GM12875 (cell line): ENCODE data around the gene PTPRH.

Experiments
- H3K4me3 ChIP-seq: one replicate; pipeline ENCODE4 v1.5.1; 2011; ENCODE audit warnings: low read depth, low read length, control low read depth
- TF ChIP-seq, protein P1 (sequence below): IDR thresholded peaks from 2 replicates; pipeline ENCODE4 v1.5.1; 2011; ENCODE audit warnings: low read depth, mild to moderate bottlenecking, control low read depth, inconsistent platforms, low read length, moderate library complexity, borderline replicate concordance; ENCODE audit not compliant: insufficient read depth

PTPRH gene

DNA sequence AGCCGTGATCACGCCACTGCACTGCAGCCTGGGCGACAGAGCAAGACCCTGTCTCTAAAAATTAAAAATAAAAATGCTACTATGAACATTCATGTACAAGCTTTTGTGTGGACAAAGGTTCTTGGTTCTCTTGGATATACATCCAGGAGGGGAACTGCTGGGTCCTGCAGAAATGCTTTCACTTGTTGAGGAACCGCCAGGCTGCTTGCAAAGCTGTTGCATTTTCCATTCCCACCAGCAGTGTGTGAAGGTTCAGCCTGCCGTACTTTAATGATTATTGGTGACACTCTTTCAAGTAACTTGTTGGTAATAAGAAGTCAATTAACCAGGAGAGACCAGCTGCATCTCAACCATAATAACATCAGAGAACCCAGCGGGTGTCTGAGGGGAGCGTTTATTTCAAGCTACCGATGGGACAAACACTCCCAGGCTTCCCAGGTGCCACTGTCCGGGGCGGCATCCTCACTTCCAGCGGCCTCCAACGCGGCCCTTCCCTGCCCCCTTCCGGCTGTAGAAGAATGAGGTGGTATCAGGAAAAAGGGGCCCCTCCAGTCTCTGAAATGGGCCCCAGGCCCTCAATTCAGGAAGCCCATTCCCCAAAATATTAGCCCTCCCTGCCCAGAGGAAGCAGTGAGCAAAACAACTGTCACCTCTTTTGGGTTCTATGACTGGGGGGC, 76.7 kb downstream of the PTPRH start:
- TF ChIP-seq, protein P1, sequence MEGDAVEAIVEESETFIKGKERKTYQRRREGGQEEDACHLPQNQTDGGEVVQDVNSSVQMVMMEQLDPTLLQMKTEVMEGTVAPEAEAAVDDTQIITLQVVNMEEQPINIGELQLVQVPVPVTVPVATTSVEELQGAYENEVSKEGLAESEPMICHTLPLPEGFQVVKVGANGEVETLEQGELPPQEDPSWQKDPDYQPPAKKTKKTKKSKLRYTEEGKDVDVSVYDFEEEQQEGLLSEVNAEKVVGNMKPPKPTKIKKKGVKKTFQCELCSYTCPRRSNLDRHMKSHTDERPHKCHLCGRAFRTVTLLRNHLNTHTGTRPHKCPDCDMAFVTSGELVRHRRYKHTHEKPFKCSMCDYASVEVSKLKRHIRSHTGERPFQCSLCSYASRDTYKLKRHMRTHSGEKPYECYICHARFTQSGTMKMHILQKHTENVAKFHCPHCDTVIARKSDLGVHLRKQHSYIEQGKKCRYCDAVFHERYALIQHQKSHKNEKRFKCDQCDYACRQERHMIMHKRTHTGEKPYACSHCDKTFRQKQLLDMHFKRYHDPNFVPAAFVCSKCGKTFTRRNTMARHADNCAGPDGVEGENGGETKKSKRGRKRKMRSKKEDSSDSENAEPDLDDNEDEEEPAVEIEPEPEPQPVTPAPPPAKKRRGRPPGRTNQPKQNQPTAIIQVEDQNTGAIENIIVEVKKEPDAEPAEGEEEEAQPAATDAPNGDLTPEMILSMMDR = peak; percentile 30; the same call in 1 of the 2 replicates

DNA sequence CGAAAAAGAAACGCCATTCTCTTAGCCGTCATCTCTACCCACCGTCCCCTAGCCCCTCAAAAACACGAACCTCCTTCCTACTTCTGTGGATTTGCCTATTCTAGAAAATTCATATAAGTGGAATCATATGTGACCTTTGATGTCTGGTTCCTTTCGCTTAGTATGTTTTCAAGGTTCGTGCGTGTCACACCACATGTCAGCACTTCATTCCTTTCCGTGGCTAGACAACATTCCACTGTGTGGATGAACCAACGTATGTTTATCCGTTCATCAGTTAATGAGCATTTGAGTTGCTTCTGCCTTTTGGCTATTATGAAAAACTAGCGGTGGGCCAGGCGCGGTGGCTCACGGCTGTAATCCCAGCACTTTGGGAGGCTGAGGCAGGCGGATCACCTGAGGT, 77.9 kb downstream of the PTPRH start:
- TF ChIP-seq, protein P1 = no peak
- no peak overlapping the region for H3K4me3 ChIP-seq

More for the DNA sequence above, 76.7 kb downstream of the PTPRH start:
- H3K4me3 ChIP-seq = no peak overlapping the region
